ENCODE data around the gene NPBWR2.

DNA sequence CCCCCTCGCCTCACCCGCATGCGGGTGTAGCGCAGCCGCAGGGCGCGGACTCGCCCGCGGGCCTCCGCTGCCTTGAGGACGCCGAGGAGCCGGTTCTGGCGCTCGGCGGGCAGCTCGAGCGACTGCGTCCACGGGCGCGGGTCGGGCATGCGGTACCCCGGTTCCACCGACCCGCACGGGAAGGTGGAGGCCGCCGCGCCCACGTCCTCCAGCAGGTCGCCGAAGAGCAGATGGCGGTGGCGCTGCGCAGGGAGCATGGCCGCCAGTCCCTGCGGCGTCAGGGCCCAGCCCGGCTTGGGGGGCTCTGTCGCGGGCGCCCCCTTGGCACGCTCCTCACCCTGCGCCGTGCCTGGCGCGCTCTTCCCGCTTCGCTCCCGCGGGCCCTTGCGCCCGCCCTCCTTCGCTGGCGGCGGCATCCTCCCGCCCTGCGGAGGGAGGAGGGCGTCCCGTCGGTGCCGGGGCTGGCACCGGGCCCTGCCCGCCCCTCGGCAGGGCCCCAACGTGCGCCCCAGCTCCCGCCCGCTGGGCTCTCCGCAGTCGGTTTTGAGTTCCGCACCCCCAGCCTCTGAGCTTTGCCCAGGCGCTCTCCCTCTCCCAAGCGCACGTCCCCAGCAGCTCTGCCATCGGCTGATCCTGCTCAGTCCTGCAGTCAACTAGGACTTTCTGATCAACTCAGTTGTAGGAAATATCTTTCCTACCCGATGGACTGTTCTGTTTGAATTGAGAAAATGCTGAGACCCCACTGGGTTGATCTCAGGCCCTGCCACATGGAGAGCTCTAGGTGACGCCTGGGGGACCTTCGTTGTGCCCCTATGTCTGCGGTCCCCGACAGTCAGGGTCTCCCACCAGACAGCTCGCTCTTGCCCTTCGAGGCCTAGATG is 23.3 kb downstream of the NPBWR2 start, which contains the start of gene LKAAEAR1:
- TF ChIP-seq, protein P1, sequence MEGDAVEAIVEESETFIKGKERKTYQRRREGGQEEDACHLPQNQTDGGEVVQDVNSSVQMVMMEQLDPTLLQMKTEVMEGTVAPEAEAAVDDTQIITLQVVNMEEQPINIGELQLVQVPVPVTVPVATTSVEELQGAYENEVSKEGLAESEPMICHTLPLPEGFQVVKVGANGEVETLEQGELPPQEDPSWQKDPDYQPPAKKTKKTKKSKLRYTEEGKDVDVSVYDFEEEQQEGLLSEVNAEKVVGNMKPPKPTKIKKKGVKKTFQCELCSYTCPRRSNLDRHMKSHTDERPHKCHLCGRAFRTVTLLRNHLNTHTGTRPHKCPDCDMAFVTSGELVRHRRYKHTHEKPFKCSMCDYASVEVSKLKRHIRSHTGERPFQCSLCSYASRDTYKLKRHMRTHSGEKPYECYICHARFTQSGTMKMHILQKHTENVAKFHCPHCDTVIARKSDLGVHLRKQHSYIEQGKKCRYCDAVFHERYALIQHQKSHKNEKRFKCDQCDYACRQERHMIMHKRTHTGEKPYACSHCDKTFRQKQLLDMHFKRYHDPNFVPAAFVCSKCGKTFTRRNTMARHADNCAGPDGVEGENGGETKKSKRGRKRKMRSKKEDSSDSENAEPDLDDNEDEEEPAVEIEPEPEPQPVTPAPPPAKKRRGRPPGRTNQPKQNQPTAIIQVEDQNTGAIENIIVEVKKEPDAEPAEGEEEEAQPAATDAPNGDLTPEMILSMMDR (IDR thresholded peaks at IDR 0.05; ENCODE audit: extremely low read depth in 1 of 2, insufficient read depth in 1 of 2, low read depth in 1 of 2, low read length in 2 of 2): no peak
- TF ChIP-seq POLR2AphosphoS5 (IDR thresholded peaks at IDR 0.05; ENCODE audit: insufficient read depth, low read depth, low read length): no peak
